Esophagus squamous epithelium (tissue), 5 donors: Measurements from ENCODE around the gene TMEM258. TPM values are rescaled to one million over a fixed set of nuclear protein-coding genes. Genes with fewer than 3 reads are reported as not detected.

Experiments used
- DNase-seq: peaks from one replicate; lab custom pipeline; 2025; lab: John Stamatoyannopoulos, UW
- H3K27ac ChIP-seq, 4 donors: fragments of 200-600 bp; sonication (generic); one replicate each; pipeline ENCODE4 v1.5.1; 2016 to 2019; ENCODE audit warnings: mild to moderate bottlenecking in 1 of 4
- H3K27me3 ChIP-seq, 4 donors: fragments of 200-600 bp; sonication (generic); 1 replicate in 3 of 4; 2 replicates in 1 of 4; pipeline versions ENCODE4 v1.5.1 to v1.6.0; 2017 to 2021; ENCODE audit warnings: antibody characterized with exemption in 1 of 4
- H3K36me3 ChIP-seq, 3 donors: fragments of 200-600 bp; sonication (generic); one replicate each; pipeline ENCODE4 v1.5.1; 2016 to 2019
- H3K4me1 ChIP-seq, 3 donors: fragments of 200-600 bp; sonication (generic); one replicate each; pipeline ENCODE4 v1.5.1; 2017 to 2019
- H3K4me3 ChIP-seq, 4 donors: fragments of 200-600 bp; sonication (generic); 1 replicate in 3 of 4; 2 replicates in 1 of 4; pipeline ENCODE4 v1.5.1; 2016 to 2019; ENCODE audit warnings: mild to moderate bottlenecking in 2 of 4, moderate library complexity in 1 of 4
- H3K9me3 ChIP-seq, 3 donors: fragments of 200-600 bp; sonication (generic); one replicate each; pipeline ENCODE4 v1.5.1; 2016 to 2019
- CTCF ChIP-seq, 6 experiments: fragments of 450-650 bp in 4 of 6; fragments of 200-600 bp in 2 of 6; sonication (generic) in 2 of 6; IDR thresholded peaks; one replicate each; pipeline ENCODE4 v1.5.1; 2016 to 2019; ENCODE audit warnings: antibody characterized with exemption in 6 of 6, mild to moderate bottlenecking in 4 of 6, moderate library complexity in 4 of 6
- POLR2A ChIP-seq, 4 donors: fragments of 450-650 bp; IDR thresholded peaks; one replicate each; pipeline ENCODE4 v1.6.1; 2017; ENCODE audit warnings: antibody characterized with exemption in 4 of 4, mild to moderate bottlenecking in 4 of 4, moderate library complexity in 3 of 4
- WGBS, 2 donors: methylation state at CpG; one replicate each; pipeline ENCODE4 v1.1.5; 2018; 5-methylcytosine and 5-hydroxymethylcytosine counted together
- intact Hi-C: fragments of 100-400 bp; cut with DNase I; formaldehyde crosslinking; loops from one replicate; pipeline ENCODE4 v1.15.0; 2022
- total RNA-seq, 4 donors: library from RNA; depleted of rRNA; stranded (reverse); fragments of >200 nt; gene quantifications; one replicate each; pipeline ENCODE4 v1.1.0, GENCODE V29; 2016
- donor health status: DM: yes; HTN: yes; CAD: no.

The TMEM258 gene
- total RNA-seq, 4 donors from 2014 or later = 32.3 to 54.2 (median 37.9) TPM

- no peak for DNase-seq
- H3K27ac ChIP-seq = no peak overlapping the region
- intact Hi-C loops = no loop called here
These were observed 36.3 kb downstream of the TMEM258 start for GRCh38 chr11:61756147-61756451.

GRCh38 chr11:61754534-61755482 is 37.6 kb downstream of the TMEM258 start:
- peaks cover 0 to 38% (median 0%) of the 10 kb centered on the region in 4 donors for H3K27me3 ChIP-seq
- H3K27ac ChIP-seq = no peak overlapping the region
- H3K36me3 ChIP-seq = no peaks in the 10 kb centered on the region
- TF ChIP-seq POLR2A (IDR thresholded peaks at IDR 0.05) (no peak), CTCF (IDR thresholded peaks at IDR 0.05) (no peak)
- no peaks in the 10 kb centered on the region for H3K9me3 ChIP-seq
- intact Hi-C loops = no loop called here
- peaks cover 4 to 23% (median 9%) of the 10 kb centered on the region in 3 donors for H3K4me1 ChIP-seq
- H3K4me3 ChIP-seq = no peak overlapping the region
- WGBS, 2 donors = 75 to 79% methylated on average over 4 to 6 of the region's 31 CpGs
- DNase-seq = no peak

More at GRCh38 chr11:61756147-61756451, 36.3 kb downstream of the TMEM258 start:
- Histone ChIP-seq H3K9me3 (no peaks in the 10 kb centered on the region), H3K36me3 (no peaks in the 10 kb centered on the region), H3K4me1 (peaks cover 4 to 23% (median 9%) of the 10 kb centered on the region in 3 donors), H3K4me3 (no peak overlapping the region), H3K27me3 (peaks cover 0 to 41% (median 0%) of the 10 kb centered on the region in 4 donors)
- 49 to 84% methylated on average over 4 of the region's 4 CpGs for WGBS, 2 donors
- no peak for TF ChIP-seq CTCF (IDR thresholded peaks at IDR 0.05)

GRCh38 chr11:61753672-61754071 is 38.7 kb downstream of the TMEM258 start:
- H3K4me3 ChIP-seq = no peak overlapping the region
- intact Hi-C loops = no loop called here
- H3K9me3 ChIP-seq = no peaks in the 10 kb centered on the region
- 78 to 91% methylated on average over 4 to 5 of the region's 5 CpGs for WGBS, 2 donors
- peaks cover 0 to 49% (median 0%) of the 10 kb centered on the region in 4 donors for H3K27me3 ChIP-seq
- TF ChIP-seq POLR2A (IDR thresholded peaks at IDR 0.05) (no peak), CTCF (IDR thresholded peaks at IDR 0.05) (no peak)
- no peaks in the 10 kb centered on the region for H3K36me3 ChIP-seq
- H3K4me1 ChIP-seq = peaks cover 4 to 23% (median 9%) of the 10 kb centered on the region in 3 donors
- DNase-seq = no peak
- no peak overlapping the region for H3K27ac ChIP-seq

GRCh38 chr11:61752925-61753521 is 39.4 kb downstream of the TMEM258 start:
- WGBS, 2 donors = 47 to 48% methylated on average over 14 to 16 of the region's 17 CpGs
- H3K27ac ChIP-seq = no peak overlapping the region
- H3K9me3 ChIP-seq = no peaks in the 10 kb centered on the region
- H3K27me3 ChIP-seq = peaks cover 0 to 49% (median 0%) of the 10 kb centered on the region in 4 donors
- H3K4me1 ChIP-seq = peaks cover 4 to 27% (median 10%) of the 10 kb centered on the region in 3 donors
- peak overlapping the region; percentile 20 to 71 (median 44) for H3K4me3 ChIP-seq
- no peak for DNase-seq
- intact Hi-C loops = no loop called here
- no peaks in the 10 kb centered on the region for H3K36me3 ChIP-seq
- TF ChIP-seq CTCF (IDR thresholded peaks at IDR 0.05) = no peak
- no peak for TF ChIP-seq POLR2A (IDR thresholded peaks at IDR 0.05)
